ENCODE results near the gene KCNH6. TPM values are rescaled to one million over a fixed set of nuclear protein-coding genes. Genes with fewer than 3 reads are reported as not detected.

The KCNH6 gene
- total RNA-seq, 1 donor from 2014 or later = not detected

DNA sequence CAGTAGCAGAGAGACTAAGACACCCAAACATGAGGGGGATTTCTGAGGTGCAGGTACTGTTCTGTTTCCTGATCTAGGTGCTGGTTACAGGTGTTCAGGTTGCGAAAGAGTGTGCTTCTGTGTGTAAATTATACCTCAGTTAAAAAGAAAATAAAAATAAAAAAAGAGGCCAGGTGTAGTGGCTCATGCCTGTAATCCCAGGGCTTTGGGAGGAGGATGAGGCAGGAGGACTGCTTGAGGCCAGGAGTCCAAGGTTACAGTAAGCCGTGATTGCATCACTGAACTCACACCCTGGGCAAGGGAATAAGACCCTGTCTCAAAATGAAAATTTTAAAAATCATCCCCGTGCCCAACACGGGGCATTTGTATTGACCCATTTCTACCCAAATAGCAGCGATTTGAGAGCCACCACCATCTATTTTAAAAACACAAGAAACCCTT, 23.9 kb downstream of the KCNH6 start:
- Histone ChIP-seq H3K36me3 (ENCODE audit: control insufficient read depth, insufficient read depth, low read length) (no peaks in the 10 kb centered on the region), H3K4me3 (ENCODE audit: low read depth, low read length) (no peak overlapping the region), H3K27me3 (ENCODE audit: control insufficient read depth, insufficient read depth, low read length) (no peaks in the 10 kb centered on the region)
- FAIRE-seq (no peak), DNase-seq (ENCODE audit: low read depth) (no peak)
- TF ChIP-seq, protein P1, sequence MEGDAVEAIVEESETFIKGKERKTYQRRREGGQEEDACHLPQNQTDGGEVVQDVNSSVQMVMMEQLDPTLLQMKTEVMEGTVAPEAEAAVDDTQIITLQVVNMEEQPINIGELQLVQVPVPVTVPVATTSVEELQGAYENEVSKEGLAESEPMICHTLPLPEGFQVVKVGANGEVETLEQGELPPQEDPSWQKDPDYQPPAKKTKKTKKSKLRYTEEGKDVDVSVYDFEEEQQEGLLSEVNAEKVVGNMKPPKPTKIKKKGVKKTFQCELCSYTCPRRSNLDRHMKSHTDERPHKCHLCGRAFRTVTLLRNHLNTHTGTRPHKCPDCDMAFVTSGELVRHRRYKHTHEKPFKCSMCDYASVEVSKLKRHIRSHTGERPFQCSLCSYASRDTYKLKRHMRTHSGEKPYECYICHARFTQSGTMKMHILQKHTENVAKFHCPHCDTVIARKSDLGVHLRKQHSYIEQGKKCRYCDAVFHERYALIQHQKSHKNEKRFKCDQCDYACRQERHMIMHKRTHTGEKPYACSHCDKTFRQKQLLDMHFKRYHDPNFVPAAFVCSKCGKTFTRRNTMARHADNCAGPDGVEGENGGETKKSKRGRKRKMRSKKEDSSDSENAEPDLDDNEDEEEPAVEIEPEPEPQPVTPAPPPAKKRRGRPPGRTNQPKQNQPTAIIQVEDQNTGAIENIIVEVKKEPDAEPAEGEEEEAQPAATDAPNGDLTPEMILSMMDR (IDR thresholded peaks at IDR 0.05; ENCODE audit: insufficient read depth, low read length, severe bottlenecking) = no peak

DNA sequence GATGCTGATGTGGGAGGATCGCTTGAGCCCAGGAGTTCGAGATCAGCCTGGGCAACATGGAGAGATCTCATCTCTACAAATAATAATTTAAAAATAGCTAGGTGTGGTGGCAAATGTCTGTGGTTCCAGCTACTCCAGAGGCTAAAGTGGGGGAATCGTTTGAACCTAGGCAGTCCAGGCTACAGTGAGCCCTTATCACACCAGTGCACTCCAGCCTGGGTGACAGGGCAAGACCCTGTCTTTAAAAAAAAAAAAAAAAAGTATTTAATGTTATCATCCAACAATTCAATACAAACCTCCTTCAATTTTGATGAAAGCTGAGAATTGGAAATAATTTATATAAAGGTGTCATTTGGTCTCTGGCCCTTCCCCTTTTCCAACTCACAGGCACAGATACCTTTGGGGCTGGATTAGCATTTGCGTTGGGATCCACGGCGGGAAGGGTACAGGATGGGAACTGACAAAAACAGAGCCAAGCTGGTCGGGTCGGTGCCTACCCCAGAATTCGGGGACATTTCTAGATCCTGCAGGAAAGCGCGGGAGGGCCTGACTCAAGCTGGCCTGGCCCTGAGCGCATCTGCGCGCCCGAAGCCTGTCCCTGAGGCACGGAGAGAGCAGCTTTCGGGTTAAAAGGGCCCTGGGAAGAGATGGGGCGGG, 26.3 kb downstream of the KCNH6 start:
- Histone ChIP-seq H3K36me3 (ENCODE audit: control insufficient read depth, insufficient read depth, low read length) (peaks cover 1% of the 10 kb centered on the region), H3K4me3 (ENCODE audit: low read depth, low read length) (peak overlapping the region; percentile 53), H3K27me3 (ENCODE audit: control insufficient read depth, insufficient read depth, low read length) (no peaks in the 10 kb centered on the region)
- FAIRE-seq (no peak), DNase-seq (ENCODE audit: low read depth) (no peak)
- TF ChIP-seq, protein P1 (IDR thresholded peaks at IDR 0.05; ENCODE audit: insufficient read depth, low read length, severe bottlenecking) = no peak

DNA sequence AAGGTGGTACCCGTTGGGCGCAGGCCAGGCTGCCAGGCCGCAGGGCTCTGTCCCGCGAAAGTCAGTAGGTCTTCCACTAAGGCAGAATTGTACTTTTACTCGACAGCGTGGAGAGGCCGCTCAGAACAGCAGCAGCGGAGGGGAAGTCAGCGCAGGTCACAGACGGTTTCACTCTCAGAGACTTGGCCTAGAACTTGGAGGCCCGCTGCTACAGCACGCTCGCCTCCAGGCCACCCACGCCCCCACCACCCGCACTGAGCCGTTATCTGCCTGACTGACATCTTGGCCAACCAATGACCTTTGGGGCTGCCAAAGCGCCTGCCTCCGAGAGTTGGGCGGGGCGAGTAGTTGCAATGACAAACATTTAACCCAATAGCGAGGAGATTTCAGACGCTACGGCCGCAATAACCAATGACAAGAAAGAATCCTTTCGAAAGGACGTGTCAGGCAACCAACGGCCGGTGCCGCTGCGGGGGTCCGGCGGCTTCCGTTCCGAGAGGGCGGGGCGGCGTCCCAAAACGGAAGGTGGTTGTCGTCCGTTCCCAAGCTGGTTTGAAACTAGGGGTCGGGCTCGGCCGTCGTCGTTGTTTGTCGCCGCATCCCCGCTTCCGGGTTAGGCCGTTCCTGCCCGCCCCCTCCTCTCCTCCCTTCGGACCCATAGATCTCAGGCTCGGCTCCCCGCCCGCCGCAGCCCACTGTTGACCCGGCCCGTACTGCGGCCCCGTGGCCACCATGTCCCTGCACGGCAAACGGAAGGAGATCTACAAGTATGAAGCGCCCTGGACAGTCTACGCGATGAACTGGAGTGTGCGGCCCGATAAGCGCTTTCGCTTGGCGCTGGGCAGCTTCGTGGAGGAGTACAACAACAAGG, 27.0 kb downstream of the KCNH6 start, which contains the start of gene DCAF7:
DCAF7 (plus strand) TSS at position 532 of the 871 bp plus-strand sequence; CDS start at position 733, 201 bp downstream.
- FAIRE-seq (no peak), DNase-seq (ENCODE audit: low read depth) (peak; percentile 97)
- H3K36me3 ChIP-seq (ENCODE audit: control insufficient read depth, insufficient read depth, low read length) = peaks cover 1% of the 10 kb centered on the region
- H3K27me3 ChIP-seq (ENCODE audit: control insufficient read depth, insufficient read depth, low read length) = no peaks in the 10 kb centered on the region
- H3K4me3 ChIP-seq (ENCODE audit: low read depth, low read length) = peak within 1 kb of the TSS; percentile 53
- TF ChIP-seq, protein P1 (IDR thresholded peaks at IDR 0.05; ENCODE audit: insufficient read depth, low read length, severe bottlenecking) = no peak

DNA sequence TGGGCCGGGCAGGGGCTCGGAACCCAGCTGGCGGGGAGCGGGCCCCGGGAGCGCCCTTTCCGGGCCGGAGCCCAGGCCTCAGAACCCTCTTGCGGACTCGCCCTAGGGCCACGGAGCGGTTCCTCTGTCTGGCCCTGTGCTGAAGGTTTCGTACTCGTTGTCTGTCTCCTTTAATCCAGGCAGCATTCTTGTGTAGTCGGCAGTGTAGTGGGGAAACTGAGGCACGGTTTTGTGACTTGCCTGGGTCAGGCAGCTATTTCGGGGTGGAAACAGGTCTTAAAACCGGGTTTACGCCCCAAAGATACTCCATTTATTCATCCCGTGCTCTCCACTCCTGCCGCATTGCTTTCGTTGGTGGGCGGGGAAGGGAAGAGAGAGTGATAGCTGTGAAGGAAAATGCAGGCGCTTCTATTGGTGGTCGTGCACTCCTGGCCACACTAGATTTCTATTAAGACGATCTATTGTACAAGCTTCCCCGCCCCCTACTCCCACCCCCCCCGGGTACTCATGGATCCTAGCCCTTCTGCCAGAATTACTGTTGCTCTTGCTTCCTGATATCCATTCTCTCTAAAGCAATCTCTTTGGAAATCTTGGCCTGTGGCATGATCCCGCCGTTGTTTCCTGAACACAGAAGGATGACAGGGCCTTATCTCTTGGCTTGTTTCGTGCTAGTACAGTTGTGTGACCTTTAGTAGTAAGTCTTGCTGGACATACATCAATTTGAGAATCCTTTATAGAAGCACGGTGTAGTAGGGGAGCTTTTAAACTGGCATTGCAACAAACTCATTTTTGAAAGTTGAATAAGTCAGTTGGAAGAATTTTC, 27.9 kb downstream of the KCNH6 start:
- H3K27me3 ChIP-seq (ENCODE audit: control insufficient read depth, insufficient read depth, low read length) = no peaks in the 10 kb centered on the region
- H3K4me3 ChIP-seq (ENCODE audit: low read depth, low read length) = peak overlapping the region; percentile 53
- TF ChIP-seq, protein P1 (IDR thresholded peaks at IDR 0.05; ENCODE audit: insufficient read depth, low read length, severe bottlenecking) = no peak
- DNase-seq (ENCODE audit: low read depth) = peak; percentile 23
- H3K36me3 ChIP-seq (ENCODE audit: control insufficient read depth, insufficient read depth, low read length) = peaks cover 1% of the 10 kb centered on the region
- no peak for FAIRE-seq

DNA sequence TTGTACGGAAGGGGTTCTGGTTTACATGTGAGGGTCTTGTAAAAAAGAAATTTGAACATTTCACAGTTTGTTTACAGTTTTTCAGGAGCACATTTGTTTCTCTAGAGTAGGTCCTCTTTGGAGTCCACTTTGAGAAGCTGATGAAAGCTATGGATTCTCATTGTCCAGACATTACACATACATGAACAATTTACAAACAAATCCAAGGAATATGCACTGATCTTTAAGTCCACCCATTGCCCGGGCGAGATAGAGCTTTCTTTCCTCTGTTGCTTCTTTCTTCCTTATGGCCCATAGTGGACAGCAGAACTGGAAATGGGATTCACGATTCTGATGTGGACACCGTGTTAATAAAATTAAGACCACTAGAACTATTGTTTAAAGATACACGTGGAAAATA, 29.1 kb downstream of the KCNH6 start:
- FAIRE-seq = no peak
- no peak for DNase-seq (ENCODE audit: low read depth)
- H3K36me3 ChIP-seq (ENCODE audit: control insufficient read depth, insufficient read depth, low read length) = peaks cover 1% of the 10 kb centered on the region
- H3K27me3 ChIP-seq (ENCODE audit: control insufficient read depth, insufficient read depth, low read length) = no peaks in the 10 kb centered on the region
- H3K4me3 ChIP-seq (ENCODE audit: low read depth, low read length) = peak overlapping the region; percentile 17
- TF ChIP-seq, protein P1 (IDR thresholded peaks at IDR 0.05; ENCODE audit: insufficient read depth, low read length, severe bottlenecking) = no peak
